IPS-20b (cell line): ENCODE data around the gene COA8.

ENCODE experiments used
- H3K27ac ChIP-seq: one replicate; pipeline ENCODE4 v1.5.1; 2013; ENCODE audit warnings: low read length
- H3K27me3 ChIP-seq: 2 replicates; pipeline ENCODE4 v1.6.1; 2013; ENCODE audit warnings: mild to moderate bottlenecking, low read length, inconsistent platforms; ENCODE audit not compliant: insufficient read depth
- H3K36me3 ChIP-seq: 2 replicates; pipeline ENCODE4 v1.6.1; 2013; ENCODE audit warnings: low read depth, mild to moderate bottlenecking, inconsistent platforms, low read length, moderate library complexity; ENCODE audit not compliant: insufficient read depth
- H3K4me1 ChIP-seq: 2 replicates; pipeline ENCODE4 v1.6.1; 2013; ENCODE audit warnings: mild to moderate bottlenecking, control low read depth, inconsistent platforms, low read length, moderate library complexity; ENCODE audit not compliant: insufficient read depth
- H3K4me3 ChIP-seq: 2 replicates; pipeline ENCODE4 v1.5.1; 2013; ENCODE audit warnings: mild to moderate bottlenecking, low read length, inconsistent platforms
- H3K9ac ChIP-seq: 2 replicates; pipeline ENCODE4 v1.6.1; 2013; ENCODE audit warnings: low read depth, mild to moderate bottlenecking, inconsistent platforms, low read length, moderate library complexity
- H3K9me3 ChIP-seq: 2 replicates; pipeline ENCODE4 v1.6.1; 2013; ENCODE audit warnings: mild to moderate bottlenecking, low read depth, low read length, inconsistent platforms; ENCODE audit not compliant: insufficient read depth

Gene COA8

GRCh38 chr14:103541709-103542604 is 20.8 kb upstream of the COA8 start:
- Histone ChIP-seq H3K4me3 (peak overlapping the region; percentile 52; the same call in 1 of the 2 replicates), H3K36me3 (no peaks in the 10 kb centered on the region), H3K4me1 (peaks cover 17% of the 10 kb centered on the region; the same call in 1 of the 2 replicates), H3K27ac (peak overlapping the region; percentile 22), H3K9ac (peak overlapping the region; percentile 86), H3K27me3 (peaks cover 13% of the 10 kb centered on the region; the same call in 1 of the 2 replicates), H3K9me3 (no peaks in the 10 kb centered on the region)

GRCh38 chr14:103542605-103543088 is 20.1 kb upstream of the COA8 start:
- peak overlapping the region; percentile 22 for H3K27ac ChIP-seq
- H3K27me3 ChIP-seq = peaks cover 13% of the 10 kb centered on the region; the same call in 1 of the 2 replicates
- H3K36me3 ChIP-seq = no peaks in the 10 kb centered on the region
- peak overlapping the region; percentile 86 for H3K9ac ChIP-seq
- H3K4me1 ChIP-seq = peaks cover 17% of the 10 kb centered on the region; the same call in 1 of the 2 replicates
- no peaks in the 10 kb centered on the region for H3K9me3 ChIP-seq
- H3K4me3 ChIP-seq = peak overlapping the region; percentile 52; the same call in 1 of the 2 replicates

DNA sequence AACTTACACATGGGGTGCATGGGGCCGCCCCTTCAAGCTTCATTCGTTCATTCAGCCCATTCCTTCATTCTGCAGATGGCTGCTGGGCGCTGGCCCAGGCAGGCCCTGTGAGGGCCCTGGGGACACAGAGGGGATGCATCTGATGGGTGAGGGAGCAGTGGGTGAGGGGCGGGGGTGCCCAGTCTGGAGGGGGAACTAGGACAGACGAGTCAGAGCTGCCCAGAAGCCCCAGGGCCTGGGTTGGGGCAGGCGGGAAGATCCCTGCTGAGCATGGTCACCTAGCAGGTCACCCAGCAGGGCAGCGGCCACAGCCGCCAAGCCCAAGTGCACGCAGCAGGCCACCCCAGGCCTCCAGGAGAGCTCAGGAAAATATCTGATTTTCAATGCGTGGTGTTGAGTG is 19.6 kb upstream of the COA8 start:
- Histone ChIP-seq H3K4me1 (peaks cover 17% of the 10 kb centered on the region; the same call in 1 of the 2 replicates), H3K9ac (peak overlapping the region; percentile 86; the same call in 1 of the 2 replicates), H3K27ac (peak overlapping the region; percentile 22)

DNA sequence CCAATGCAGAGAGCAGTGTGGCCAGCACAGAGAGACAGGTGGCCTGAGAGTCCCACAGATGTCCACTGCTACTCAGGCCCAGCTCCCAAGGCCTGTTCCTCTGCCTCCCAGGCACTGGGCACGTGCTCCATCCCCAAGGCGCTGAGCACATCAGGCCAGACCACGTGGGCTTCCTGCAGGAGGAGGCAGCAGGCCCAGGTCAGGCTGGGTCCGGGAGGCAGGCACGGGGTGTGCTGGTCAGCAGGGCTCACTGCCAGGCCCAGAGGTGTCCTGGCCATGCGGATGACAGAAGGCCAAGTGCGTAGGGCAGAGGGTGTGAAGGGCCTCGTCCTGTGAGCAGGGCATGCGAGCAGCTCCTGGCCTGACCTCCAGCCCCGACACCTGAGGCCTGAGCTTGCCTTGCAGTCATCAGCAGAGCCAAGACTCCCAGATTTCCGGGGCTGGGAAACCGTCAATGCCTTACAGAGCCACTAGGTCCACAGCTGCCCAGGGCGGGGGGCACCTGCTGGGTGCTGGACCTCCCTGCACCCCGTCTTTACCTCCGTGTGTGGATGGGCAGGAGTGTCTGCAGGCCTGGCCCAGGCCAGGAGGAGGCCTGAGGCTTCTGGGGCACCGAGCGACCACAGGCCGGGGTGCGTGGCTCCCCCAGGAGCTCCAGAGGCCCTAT is 18.9 kb upstream of the COA8 start:
- peaks cover 17% of the 10 kb centered on the region; the same call in 1 of the 2 replicates for H3K4me1 ChIP-seq
- H3K9me3 ChIP-seq = no peaks in the 10 kb centered on the region
- H3K27ac ChIP-seq = peak overlapping the region; percentile 22
- H3K27me3 ChIP-seq = peaks cover 7% of the 10 kb centered on the region; the same call in 1 of the 2 replicates
- H3K36me3 ChIP-seq = no peaks in the 10 kb centered on the region
- H3K9ac ChIP-seq = peak overlapping the region; percentile 86; the same call in 1 of the 2 replicates
- H3K4me3 ChIP-seq = no peak overlapping the region

More for the DNA sequence above, 19.6 kb upstream of the COA8 start:
- Histone ChIP-seq H3K9me3 (no peaks in the 10 kb centered on the region), H3K27me3 (peaks cover 12% of the 10 kb centered on the region; the same call in 1 of the 2 replicates), H3K36me3 (no peaks in the 10 kb centered on the region), H3K4me3 (peak overlapping the region; percentile 52; the same call in 1 of the 2 replicates)

DNA sequence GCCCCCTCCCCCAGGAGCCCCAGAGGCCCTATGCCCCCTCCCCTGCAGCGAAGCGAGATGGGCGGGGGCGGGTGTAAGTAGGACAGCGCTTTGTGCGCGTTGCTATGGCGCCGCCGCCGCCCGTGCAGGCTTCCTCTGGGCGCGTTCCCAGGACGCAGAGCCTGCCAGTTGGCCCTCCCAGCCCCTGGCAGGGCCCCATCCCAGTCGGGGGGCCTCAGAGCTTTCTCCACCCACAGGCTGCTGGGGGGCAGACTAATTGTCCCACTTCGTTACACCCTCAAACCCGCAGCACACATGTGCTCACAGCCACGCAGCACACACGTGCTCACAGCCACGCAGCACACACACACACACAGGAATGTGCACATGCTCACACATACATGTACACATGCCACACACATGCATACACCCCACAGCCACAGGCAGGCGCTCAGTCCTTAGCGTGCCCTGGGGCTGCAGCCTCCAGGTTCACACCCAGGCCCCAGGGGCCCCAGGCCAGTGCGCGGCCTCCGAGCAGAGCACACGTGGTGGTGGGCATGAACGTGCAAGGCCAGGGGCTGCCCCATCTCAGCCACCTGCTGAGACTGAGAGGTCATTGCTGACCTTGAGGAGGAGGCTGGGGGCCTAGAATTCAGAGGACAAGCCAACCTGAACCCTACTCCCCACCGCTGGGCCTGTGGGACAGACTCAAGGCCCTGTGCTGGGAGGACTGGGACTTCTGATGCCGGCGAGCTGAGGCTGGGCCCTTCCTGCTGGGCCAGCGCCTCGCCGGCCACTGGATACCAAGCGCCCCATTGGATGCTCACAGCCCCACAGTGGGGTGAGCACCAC is 18.2 kb upstream of the COA8 start:
- H3K27ac ChIP-seq = no peak overlapping the region
- no peaks in the 10 kb centered on the region for H3K36me3 ChIP-seq
- H3K9me3 ChIP-seq = no peaks in the 10 kb centered on the region
- peaks cover 17% of the 10 kb centered on the region; the same call in 1 of the 2 replicates for H3K4me1 ChIP-seq
- H3K4me3 ChIP-seq = no peak overlapping the region
- no peak overlapping the region for H3K9ac ChIP-seq
- no peaks in the 10 kb centered on the region; the same call in 1 of the 2 replicates for H3K27me3 ChIP-seq

GRCh38 chr14:103545219-103545914 is 17.4 kb upstream of the COA8 start:
- Histone ChIP-seq H3K9ac (no peak overlapping the region), H3K36me3 (no peaks in the 10 kb centered on the region), H3K27me3 (no peaks in the 10 kb centered on the region), H3K27ac (no peak overlapping the region), H3K4me3 (no peak overlapping the region), H3K9me3 (no peaks in the 10 kb centered on the region), H3K4me1 (peaks cover 17% of the 10 kb centered on the region; the same call in 1 of the 2 replicates)

- no peaks in the 10 kb centered on the region for H3K36me3 ChIP-seq
- H3K27me3 ChIP-seq = no peaks in the 10 kb centered on the region
- no peaks in the 10 kb centered on the region for H3K9me3 ChIP-seq
- H3K27ac ChIP-seq = no peak overlapping the region
- H3K4me1 ChIP-seq = peaks cover 17% of the 10 kb centered on the region; the same call in 1 of the 2 replicates
- H3K9ac ChIP-seq = no peak overlapping the region
- H3K4me3 ChIP-seq = no peak overlapping the region
These were observed 16.7 kb upstream of the COA8 start for GRCh38 chr14:103545915-103546651.

- H3K9me3 ChIP-seq = no peaks in the 10 kb centered on the region
- H3K36me3 ChIP-seq = no peaks in the 10 kb centered on the region
- no peak overlapping the region for H3K9ac ChIP-seq
- H3K4me3 ChIP-seq = no peak overlapping the region
- H3K27me3 ChIP-seq = no peaks in the 10 kb centered on the region
- H3K4me1 ChIP-seq = peaks cover 16% of the 10 kb centered on the region; the same call in 1 of the 2 replicates
- no peak overlapping the region for H3K27ac ChIP-seq
These were observed 15.9 kb upstream of the COA8 start for GRCh38 chr14:103546652-103547454.

- Histone ChIP-seq H3K36me3 (no peaks in the 10 kb centered on the region), H3K4me3 (no peak overlapping the region), H3K27me3 (no peaks in the 10 kb centered on the region), H3K9ac (no peak overlapping the region), H3K27ac (no peak overlapping the region), H3K4me1 (peaks cover 10% of the 10 kb centered on the region; the same call in 1 of the 2 replicates), H3K9me3 (no peaks in the 10 kb centered on the region)
These were observed 15.3 kb upstream of the COA8 start for GRCh38 chr14:103547455-103547940.
